ENCODE measurements around the gene NUDT21.

DNA sequence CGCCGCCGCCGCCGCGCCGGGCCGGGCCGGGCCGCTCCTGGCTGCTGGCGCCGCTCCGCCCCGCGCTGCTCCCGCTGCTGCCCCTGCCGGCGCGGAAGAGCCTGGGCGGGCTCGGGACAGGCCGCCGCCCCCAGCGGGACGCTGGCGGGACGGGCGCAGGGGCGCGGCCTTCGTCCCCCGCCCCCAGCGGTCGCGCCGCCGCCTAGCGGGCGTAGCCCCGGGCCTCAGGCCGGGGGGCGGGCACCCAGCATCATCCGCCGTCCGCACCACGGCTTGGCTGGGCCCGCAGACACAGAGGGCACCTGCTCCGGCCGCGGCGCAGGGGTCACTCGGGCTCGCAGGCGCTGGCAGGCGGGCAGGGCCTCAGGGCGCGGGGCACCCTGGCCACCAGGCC lies 25.7 kb downstream of the NUDT21 start, which contains the start of gene AMFR:
- TF ChIP-seq, protein P1, sequence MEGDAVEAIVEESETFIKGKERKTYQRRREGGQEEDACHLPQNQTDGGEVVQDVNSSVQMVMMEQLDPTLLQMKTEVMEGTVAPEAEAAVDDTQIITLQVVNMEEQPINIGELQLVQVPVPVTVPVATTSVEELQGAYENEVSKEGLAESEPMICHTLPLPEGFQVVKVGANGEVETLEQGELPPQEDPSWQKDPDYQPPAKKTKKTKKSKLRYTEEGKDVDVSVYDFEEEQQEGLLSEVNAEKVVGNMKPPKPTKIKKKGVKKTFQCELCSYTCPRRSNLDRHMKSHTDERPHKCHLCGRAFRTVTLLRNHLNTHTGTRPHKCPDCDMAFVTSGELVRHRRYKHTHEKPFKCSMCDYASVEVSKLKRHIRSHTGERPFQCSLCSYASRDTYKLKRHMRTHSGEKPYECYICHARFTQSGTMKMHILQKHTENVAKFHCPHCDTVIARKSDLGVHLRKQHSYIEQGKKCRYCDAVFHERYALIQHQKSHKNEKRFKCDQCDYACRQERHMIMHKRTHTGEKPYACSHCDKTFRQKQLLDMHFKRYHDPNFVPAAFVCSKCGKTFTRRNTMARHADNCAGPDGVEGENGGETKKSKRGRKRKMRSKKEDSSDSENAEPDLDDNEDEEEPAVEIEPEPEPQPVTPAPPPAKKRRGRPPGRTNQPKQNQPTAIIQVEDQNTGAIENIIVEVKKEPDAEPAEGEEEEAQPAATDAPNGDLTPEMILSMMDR (IDR thresholded peaks at IDR 0.05) = peak; percentile 29 to 90 (median 80)
- TF ChIP-seq POLR2A (IDR thresholded peaks at IDR 0.05) = no peak
